GM18858 (cell line): Measurements from ENCODE around the gene CFAP299.
"Not testable (repeated sequence)": the region's sequence is repeated elsewhere in the genome, so short reads cannot be mapped to it uniquely, and the experiment has no call there.

Experiments used
- ATAC-seq: cut with Tn5 transposase; IDR thresholded peaks from one replicate; pipeline ENCODE4 v1.9.1; 2021; ENCODE audit not compliant: unreplicated experiment

Gene CFAP299

DNA sequence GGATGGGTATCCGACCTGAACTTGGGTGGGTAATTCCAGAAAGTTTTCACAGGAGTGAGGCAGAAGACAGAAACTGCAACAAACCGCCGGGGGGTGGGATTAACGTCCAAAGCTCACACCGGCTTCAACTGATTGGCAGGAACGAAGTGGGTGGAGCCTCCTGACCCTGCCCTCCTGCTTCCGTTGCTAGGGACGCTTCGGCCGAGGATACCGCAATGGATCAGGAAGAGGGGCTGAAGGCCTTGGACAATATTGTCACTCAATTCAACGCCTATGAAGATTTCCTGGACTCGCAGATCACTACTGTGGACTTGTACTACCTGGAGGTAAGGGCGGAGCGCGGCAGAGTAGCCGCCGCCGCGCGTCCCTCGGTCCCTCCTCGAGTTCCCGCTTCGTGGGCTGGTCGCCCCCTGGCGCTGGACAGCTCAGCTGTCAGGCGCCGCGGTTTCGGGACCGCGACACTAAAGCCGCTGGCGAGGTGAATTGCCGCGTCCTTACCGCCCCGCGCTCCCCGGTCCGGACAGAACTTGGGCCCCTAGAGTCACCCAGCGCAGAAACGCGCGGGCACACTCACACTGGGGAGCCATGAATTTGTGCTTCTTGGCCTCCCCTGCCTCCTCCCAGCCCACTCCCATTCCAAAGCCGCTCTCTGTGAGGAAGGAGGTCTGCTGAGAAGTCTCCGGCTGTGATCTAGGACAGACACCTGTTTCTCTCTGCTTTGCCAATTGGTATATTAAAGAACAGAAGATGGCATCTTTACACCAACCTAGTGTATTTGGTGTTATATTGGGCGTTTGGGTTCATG lies at the start of gene CFAP299:
CFAP299 (plus strand) TSS at position 177 of the 805 bp plus-strand sequence.
- peak; percentile 94 for ATAC-seq

DNA sequence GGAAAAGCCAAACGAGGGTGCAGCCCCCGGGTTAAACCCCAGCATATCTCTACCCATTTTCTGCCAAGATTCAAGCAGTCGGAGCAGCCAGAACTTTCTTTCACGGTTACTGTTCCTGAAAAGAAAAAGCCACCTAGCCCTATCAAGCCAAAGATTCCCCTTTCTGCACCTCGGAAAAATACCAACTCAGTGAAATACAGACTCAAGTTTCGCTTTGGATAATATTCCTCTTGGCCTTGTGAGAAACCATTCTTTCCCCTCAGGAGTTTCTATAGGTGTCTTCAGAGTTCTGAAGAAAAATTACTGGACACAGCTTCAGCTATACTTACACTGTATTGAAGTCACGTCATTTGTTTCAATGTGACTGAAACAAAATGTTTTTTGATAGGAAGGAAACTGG lies 49.1 kb upstream of the CFAP299 start:
- ATAC-seq = no peak

DNA sequence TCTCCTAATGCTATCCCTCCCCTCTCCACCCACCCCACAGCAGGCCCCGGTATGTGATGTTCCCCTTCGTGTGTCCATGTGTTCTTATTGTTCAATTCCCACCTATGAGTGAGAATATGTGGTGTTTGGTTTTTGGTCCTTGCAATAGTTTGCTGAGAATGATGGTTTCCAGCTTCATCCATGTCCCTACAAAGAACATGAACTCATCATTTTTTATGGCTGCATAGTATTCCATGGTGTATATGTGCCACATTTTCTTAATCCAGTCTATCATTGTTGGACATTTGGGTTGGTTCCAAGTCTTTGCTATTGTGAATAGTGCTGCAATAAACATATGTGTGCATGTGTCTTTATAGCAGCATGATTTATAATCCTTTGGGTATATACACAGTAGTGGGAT lies 44.9 kb upstream of the CFAP299 start:
- not testable (repeated sequence) for ATAC-seq

DNA sequence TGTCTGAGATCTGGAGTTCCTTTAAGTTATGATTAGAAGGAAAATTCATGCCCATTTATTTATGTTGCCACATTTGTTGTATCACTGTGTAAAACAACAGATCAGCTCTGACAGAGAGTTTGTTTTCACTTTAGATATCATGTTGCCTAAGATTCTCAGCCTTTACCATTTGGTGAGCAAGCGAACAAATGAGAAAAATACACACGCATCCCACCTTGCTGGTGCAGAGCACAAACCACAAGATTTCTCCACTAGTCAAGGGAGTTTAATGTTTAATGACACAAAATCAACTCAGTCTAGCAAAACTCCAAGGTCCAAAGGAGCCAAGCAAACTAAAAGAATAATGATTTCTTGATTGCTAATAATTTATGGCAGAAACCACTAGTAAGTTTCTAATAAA lies 41.3 kb upstream of the CFAP299 start:
- no peak for ATAC-seq

DNA sequence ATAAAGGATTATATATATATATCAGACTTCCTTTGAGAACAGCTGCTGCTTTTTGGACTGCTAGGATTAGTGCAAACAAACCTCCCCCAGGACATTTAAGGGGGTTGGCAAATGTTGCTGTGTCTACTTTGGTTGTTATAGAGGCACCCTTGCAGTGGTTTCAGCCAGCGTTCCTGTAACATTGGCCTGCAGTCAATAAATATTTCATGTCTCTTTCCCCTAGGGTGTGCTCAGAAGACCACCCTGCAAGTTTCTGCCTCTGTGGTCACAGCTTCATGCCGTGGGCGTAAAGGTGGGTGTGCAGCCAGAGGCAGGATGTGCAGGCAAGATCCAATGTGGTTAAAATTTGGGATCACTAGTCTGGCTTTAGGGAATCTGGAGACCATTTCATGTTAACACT lies 40.2 kb upstream of the CFAP299 start:
- ATAC-seq = no peak

DNA sequence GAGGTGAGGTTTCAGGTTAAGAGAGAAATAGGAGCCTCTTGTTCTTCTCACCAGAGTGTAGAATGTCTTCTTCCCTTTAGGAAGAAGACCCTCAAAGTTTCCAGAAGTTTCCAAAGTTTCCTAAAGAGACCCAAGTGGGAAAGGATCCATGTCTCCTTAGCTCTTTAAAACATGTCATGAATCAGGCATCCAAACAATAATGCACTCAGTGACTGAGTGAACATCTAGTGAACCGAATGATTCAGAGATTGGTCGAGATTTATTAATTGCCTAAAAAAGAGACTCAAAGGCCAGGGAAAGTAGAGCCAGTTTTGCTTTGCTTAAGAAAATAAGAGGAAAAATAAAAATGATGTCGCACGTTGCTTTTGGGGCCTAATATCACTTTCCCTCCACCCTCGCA lies 39.7 kb upstream of the CFAP299 start:
- ATAC-seq = no peak

DNA sequence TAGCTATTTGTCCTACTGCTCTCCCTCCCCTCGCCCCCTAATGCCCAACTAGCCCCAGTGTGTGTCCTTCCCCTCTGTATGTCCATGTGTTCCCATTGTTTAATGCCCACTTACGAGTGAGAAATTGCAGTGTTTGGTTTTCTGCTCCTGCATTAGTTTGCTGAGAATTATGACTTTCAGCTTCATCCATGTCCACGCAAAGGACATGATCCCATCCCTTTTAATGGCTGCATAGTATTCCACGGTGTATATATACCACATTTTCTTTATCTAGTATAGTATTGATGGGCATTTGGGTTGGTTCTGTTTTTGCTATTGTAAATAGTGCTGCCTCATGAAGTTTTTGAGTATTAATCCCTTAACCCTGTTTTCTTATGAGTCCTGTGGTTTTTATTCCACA lies 33.6 kb upstream of the CFAP299 start:
- no peak for ATAC-seq

DNA sequence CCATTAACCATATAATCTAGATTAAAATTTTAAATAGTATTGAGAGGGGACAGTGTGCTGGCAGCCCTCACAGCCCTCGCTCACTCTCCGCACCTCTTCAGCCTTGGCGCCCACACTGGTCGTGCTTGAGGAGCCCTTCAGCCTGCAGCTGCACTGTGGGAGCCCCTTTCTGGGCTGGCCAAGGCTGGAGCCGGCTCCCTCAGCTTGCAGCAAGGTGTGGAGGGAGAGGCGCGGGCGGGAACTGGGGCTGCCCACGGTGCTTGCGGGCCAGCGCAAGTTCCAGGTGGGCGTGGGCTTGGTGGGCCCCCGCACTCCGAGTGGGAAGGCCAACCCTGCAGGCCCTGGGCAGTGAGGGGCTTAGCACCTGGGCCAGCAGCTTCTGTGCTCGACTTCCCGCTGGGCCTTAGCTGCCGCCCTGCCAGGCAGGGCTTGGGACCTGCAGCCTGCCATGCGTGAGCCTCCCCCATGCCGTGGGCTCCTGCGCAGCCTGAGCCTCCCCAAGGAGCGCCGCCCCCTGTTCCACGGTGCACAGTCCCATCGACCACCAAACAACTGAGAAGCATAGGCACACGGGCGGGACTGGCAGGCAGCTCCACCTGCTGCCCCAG lies 32.8 kb upstream of the CFAP299 start:
- no peak for ATAC-seq

DNA sequence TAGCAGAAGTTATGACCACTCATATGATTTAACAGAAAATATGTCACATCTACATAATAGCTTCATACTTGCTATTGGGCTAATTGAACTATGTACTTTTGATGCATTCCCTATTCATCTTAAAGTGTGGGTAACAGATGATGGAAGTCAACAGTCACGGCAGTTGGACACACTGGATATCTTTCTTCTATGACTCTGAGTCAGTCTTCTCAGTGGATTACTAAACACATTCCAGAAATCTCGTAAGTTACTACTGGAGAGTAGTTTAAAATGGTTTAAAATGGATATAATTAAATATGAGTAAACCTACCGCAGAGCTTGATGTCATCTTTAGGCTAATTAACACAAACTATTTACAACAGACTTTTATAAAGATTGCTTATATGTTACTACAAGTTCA lies 30.1 kb upstream of the CFAP299 start:
- ATAC-seq = no peak

DNA sequence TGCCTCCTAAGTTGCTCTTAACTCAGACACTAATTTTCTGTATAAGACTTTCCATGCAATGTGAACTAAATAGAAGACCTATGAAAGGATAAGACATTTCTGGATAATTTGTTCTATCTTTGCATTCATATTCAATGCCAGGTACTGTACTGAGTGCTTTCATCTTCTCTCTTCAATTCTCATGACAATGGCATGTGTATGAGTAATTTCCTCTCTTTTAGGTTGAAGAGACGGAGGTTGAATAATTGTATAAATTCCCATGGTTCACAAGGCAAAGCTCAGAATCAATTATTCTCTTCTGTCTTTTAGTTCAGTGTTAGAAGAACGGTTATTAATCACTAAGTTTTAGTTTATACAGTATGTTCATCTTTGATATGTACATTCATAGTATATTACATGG lies 29.3 kb upstream of the CFAP299 start:
- ATAC-seq = no peak

DNA sequence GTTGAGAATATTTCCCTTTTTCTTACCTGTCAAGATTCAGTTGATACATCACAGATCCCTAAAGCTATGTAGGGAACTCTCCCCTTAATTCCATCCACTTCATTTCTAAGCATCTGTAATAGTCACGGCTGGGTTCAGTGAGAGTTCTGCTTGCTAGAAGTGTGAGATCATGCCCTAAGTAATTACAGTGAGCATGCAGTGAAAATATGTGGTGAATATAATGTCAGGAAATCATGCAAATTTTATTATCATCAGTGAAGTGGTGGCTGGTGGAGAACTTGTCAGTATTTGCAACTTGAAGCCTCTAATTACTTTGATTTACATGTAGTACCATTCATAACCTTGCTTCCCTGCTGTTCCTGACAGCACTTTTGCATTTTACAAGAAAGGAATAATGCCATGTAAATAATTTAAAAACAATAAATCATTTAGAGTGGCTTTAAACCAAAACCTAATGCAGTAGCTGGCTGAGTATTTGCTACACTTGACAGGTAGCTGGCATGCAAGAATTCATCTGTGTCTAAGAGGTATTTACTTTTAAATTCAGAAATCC lies 28.3 kb upstream of the CFAP299 start:
- ATAC-seq = no peak

DNA sequence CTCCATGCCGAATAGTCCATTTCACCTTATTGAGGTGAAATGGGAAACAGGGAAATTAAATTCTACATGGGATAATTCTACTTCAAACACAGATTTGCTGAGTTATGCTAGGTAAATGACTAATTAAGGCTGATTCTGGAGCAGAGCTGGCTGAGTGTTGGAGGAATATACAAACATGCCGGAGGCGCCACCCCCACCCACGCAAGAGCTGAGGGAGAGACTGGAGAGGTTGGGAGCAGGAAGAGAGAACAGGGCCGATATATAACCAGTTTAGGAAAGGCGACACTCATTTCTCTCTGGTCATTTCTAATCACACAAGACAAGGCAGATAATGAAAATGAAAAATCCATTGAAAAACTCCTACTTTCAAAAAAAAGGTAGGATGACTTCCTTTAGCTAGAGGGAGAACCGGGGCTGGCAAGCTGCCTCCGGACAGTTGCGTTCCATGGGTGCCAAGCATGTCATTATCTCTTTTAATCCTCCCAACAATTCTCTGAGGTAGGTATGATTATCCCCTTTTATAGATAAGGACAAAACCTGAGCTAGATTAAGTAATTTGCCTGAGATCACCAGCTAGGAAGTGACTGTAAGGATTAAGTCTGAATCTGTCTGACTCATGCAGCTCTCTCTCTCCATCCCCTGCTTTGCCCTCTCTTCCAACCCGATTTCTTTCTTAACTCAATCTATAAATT lies 27.6 kb upstream of the CFAP299 start:
- ATAC-seq = no peak

DNA sequence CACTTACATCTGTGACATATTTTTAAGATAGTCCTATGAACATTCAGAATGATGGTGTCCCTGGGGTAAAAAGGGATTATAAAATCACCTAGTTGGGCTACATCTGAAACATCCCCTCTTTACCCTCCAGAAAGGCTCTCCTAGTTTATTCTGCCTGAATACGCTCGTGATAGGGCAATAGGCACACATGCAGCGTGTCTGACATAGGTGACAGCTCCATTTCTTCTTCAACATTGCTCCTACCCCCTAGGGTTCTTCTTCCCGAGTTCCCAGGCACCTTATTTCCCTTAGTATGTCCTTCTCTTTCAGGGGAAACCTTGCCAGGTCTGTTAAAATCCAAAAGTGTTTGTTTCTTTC lies 27.1 kb upstream of the CFAP299 start:
- no peak for ATAC-seq

DNA sequence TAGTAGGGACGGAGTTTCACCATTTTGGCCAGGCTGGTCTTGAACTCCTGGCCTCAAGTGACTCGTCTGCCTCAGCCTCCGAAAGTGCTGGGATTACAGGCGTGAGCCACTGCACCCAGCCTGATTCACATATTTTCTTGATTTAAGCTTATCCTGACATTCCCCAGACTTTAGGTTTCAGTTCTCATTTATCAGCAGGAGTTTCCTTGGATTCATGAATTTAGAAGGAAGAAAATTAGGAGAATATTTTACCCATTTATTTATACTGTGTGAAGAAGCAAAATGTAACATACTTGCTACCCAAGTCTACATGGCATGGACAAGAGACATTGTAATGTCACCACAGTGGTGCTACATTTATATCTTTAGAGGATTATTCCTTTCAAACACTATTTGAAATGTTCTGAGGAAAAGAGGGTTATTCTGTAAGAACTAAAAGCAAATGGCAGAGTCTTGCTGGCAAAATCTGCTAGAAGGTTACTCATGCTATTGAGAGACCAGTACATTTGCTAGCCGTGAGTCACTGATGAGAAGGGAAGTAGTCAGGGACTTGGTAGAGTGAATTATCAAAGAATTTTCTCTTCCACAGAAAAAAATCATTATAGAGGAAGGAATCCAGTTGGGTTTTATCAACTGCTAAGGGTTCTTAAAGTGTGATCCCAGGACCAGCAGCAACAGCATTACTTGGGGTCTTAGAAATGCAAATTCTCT lies 26.1 kb upstream of the CFAP299 start:
- ATAC-seq = no peak

DNA sequence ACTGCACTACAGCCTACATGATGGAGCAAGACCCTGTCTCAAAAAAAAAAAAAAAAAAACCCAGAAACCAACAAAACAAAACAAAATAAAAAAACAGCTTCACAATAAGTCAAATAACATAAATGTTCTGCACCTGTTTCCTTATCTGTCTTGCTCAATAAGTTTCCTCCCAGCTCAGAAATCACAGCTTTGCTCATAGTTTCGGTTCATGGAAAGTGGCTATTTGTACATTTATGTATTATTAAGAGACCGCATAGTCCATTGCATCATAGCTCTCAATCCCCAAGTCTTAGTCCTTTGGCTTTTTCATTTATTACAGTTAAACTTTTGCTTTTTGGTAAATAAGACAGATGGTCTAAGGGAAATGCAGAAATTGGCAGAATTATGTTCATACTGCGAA lies 24.4 kb upstream of the CFAP299 start:
- ATAC-seq = no peak

DNA sequence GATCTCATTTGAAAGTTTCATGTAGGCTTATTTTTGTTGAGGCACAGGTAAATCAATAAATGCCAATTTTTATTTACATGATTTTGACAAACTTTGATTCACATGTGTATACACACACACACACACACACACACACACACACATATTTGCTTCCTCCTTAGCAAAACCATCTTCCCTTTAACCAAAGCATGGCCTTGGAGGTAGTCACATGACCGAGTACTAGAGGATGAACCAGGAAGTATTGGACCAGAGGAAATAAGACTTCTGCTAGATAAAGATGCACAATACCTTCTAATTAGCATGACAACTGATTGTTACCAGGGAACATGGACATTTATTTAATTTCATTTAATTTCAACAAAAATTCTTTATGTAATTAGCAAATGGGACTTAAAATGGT lies 23.4 kb upstream of the CFAP299 start:
- ATAC-seq = no peak

DNA sequence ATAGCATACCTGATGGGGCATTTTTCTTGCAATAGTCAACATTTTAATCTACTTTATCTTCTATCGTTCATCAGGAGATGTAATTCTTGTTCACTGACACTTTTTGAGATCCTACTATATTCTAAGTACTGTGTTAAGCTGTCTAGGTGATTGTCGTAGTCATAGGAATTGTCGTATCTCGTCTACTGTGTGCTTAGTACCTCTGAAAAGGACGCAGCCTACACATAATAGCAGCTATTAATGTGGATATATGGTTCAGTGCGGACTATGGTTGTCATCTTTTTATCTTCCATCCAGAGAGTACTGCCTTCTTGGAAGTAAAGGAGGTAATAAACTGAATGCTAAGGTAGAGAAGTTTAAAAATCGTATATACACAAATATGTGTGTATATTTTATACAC lies 21.9 kb upstream of the CFAP299 start:
- no peak for ATAC-seq

DNA sequence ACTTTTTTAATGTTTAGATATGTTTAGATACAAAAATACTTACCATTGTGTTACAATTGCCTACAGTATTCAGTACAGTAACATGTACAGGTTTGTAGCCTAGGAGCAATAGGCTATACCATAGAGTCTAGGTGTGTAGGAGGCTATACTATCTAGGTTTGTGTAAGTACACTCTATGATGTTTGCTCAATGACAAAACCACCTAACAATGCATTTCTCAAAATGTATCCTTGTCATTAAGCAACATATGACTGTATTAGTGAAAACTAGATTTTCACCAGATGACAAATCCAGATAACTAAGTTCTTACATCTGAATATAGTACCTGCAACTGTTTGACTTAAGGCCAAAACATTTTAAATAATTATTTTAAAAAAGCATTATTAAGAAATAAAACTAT lies 19.7 kb upstream of the CFAP299 start:
- ATAC-seq = not testable (repeated sequence)

DNA sequence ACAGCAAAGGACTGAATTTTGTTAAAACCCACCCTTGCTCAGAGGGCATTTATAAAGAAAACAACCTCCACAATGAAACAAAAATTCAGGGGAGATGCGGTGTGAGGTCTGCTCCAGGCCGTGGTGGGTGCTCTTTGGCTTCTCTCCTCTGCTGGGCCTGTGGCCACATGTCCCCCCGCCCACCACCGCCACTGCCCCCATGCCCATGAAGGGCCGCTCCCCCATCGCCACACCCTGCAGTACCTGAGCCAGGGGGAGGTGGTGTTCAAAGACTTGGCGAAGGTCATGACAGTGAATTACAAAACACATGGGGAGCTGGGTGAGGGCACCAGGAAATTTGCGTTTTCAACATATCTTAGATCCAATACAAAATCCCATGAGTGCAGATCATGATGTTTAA lies 14.2 kb upstream of the CFAP299 start:
- ATAC-seq = no peak

DNA sequence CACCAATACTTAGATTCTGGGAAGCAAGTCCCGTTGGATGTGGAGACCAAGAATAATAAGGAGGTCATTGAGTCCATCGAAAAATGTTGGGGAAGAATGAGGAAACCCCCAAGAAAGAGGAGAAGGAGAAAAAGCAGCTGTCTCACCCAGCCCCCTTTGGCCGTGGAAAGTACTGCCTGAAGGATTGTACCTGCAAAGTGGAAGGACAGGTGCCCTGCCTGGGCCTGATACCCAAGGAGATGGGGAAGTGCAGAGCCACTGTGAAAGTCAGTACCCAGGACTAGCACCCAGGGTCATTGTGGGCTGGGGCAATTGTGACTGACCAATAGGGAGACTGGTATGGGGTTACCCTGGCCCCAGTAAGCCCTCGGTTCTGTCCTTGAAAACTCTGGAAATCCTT lies 13.8 kb upstream of the CFAP299 start:
- ATAC-seq = no peak

DNA sequence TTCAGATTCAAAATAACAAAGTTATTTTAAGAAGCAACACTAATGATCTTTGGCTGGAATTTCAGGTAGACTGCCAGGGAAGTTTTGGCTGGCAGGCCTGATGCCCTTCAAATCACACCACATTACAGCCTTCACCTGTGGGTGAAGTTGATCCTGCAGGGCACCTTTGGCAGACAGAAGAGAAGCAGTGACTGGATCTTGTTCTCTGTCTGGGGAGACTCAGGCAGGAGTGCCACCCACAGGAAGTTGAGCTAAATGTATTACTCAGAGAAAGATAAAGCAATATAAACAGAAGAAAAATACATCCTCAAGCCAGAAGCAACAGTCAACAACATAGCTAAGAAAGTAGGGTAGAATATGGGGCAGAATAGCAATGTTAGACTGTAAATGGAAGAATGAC lies 12.8 kb upstream of the CFAP299 start:
- no peak for ATAC-seq
